Cardiac ventricle fibroblast (primary cell): Measurements from ENCODE around the gene TOMM5. TPM values are rescaled to one million over a fixed set of nuclear protein-coding genes. Genes with fewer than 3 reads are reported as not detected.

ENCODE experiments used
- total RNA-seq: library from RNA; depleted of rRNA; stranded (reverse); fragments of >200 nt; gene quantifications from 2 replicates; pipeline ENCODE4 v1.2.3, GENCODE V29; 2015

The TOMM5 gene
- 58.5 and 92.3 TPM in 2 replicates for total RNA-seq

GRCh38 chr9:37592108-37592951 lies at the start of gene TOMM5:
TSS of gene TOMM5 (minus strand) at chr9:37592597. CDS start at chr9:37592532, 65 bp downstream.

GRCh38 chr9:37575921-37576721 lies 16.3 kb downstream of the TOMM5 start, which contains the start of gene FBXO10:
TSS of gene FBXO10 (minus strand) at chr9:37576380. CDS start at chr9:37541768, 34,612 bp downstream.

Other genes starting within 250 kb of the TOMM5 start
- gene GRHPR, start 169.9 kb downstream of the TOMM5 start, total RNA-seq, result 114 and 148 TPM in 2 replicates
- 4.2 and 6.2 TPM in 2 replicates for gene ZBTB5, start 127.1 kb downstream of the TOMM5 start, total RNA-seq
- gene POLR1E, start 106.6 kb downstream of the TOMM5 start, total RNA-seq, result 25.9 and 30.3 TPM in 2 replicates
- gene FBXO10, start 16.2 kb downstream of the TOMM5 start, total RNA-seq, result 4.7 and 5.2 TPM in 2 replicates
- gene FRMPD1, start 58.4 kb upstream of the TOMM5 start, total RNA-seq, result not detected in 2 replicates
- gene TRMT10B, start 161.2 kb upstream of the TOMM5 start, total RNA-seq, result 2.9 and 5.3 TPM in 2 replicates
- gene EXOSC3, start 192.5 kb upstream of the TOMM5 start, total RNA-seq, result 20.8 and 35.0 TPM in 2 replicates
- 14.6 and 34.6 TPM in 2 replicates for gene DCAF10, start 208.2 kb upstream of the TOMM5 start, total RNA-seq